Measurements from ENCODE around the gene RAB11B.

GRCh38 chr19:8452446-8453123, 62.4 kb downstream of the RAB11B start:
- TF ChIP-seq CTCF (IDR thresholded peaks at IDR 0.05) (no peak), POLR2A (IDR thresholded peaks at IDR 0.05) (no peak)
